Thoracic aorta (tissue), 2 donors: ENCODE results near the gene PIP5K1C. TPM values are rescaled to one million over a fixed set of nuclear protein-coding genes. Genes with fewer than 3 reads are reported as not detected.
A peak's percentile ranks its signal among the peaks of the same experiment; 100 is the strongest.

Source experiments
- ATAC-seq: fragments of 150-250 bp; one replicate; pipeline ENCODE4 v1.8.0; 2017; ENCODE audit warnings: low read depth; ENCODE audit not compliant: insufficient number of reproducible peaks, low FRiP score
- DNase-seq: peaks from one replicate; pipeline ENCODE4 v3.0.0-alpha.2; 2020; ENCODE audit warnings: low spot score
- H3K27ac ChIP-seq, 2 donors: fragments of 200-600 bp; sonication (generic); 1 replicate in 1 of 2; 2 replicates in 1 of 2; pipeline ENCODE4 v1.5.1; 2016; ENCODE audit warnings: mild to moderate bottlenecking in 2 of 2, moderate library complexity in 2 of 2
- H3K27me3 ChIP-seq: fragments of 200-600 bp; sonication (generic); replicated peaks from 2 replicates; pipeline ENCODE4 v1.6.0; 2016; ENCODE audit warnings: mild to moderate bottlenecking; ENCODE audit not compliant: insufficient read depth
- H3K36me3 ChIP-seq: fragments of 200-600 bp; sonication (generic); one replicate; pipeline ENCODE4 v1.5.1; 2016
- H3K4me1 ChIP-seq, 2 donors: fragments of 200-600 bp; sonication (generic); 1 replicate in 1 of 2; 2 replicates in 1 of 2; pipeline versions ENCODE4 v1.5.1 to v1.6.0; 2016; ENCODE audit warnings: low read depth in 2 of 2, mild to moderate bottlenecking in 1 of 2; ENCODE audit not compliant: control insufficient read depth in 1 of 2
- H3K4me3 ChIP-seq: fragments of 200-600 bp; sonication (generic); 2 replicates; pipeline ENCODE4 v1.5.1; 2016; ENCODE audit warnings: mild to moderate bottlenecking
- H3K9me3 ChIP-seq: fragments of 200-600 bp; sonication (generic); 2 replicates; pipeline ENCODE4 v1.5.1; 2016
- CTCF ChIP-seq: fragments of 200-600 bp; sonication (generic); IDR thresholded peaks from one replicate; pipeline ENCODE4 v1.5.1; 2019; ENCODE audit warnings: antibody characterized with exemption
- total RNA-seq, 2 donors: library from RNA; depleted of rRNA; stranded (reverse); fragments of >200 nt; gene quantifications; one replicate each; pipeline versions ENCODE4 v1.1.0 to v1.2.3, GENCODE V29; 2016

Gene PIP5K1C
- total RNA-seq, 2 donors from 2014 or later, result 82.6 to 84.5 TPM

GRCh38 chr19:3610745-3611717 lies 89.2 kb downstream of the PIP5K1C start:
- Histone ChIP-seq H3K27ac (peak overlapping the region; percentile 83 to 99), H3K9me3 (no peaks in the 10 kb centered on the region), H3K4me1 (peaks cover 26 to 35% of the 10 kb centered on the region in 2 donors), H3K36me3 (peaks cover 13% of the 10 kb centered on the region), H3K4me3 (no peak overlapping the region), H3K27me3 (no peaks in the 10 kb centered on the region)
- TF ChIP-seq CTCF, result no peak
- DNase-seq, result no peak
- ATAC-seq, result no peak

GRCh38 chr19:3609779-3610719 lies 90.2 kb downstream of the PIP5K1C start:
- H3K4me3 ChIP-seq, result no peak overlapping the region
- H3K9me3 ChIP-seq, result no peaks in the 10 kb centered on the region
- TF ChIP-seq CTCF, result no peak
- no peaks in the 10 kb centered on the region for H3K27me3 ChIP-seq
- H3K27ac ChIP-seq, result peak overlapping the region; percentile 83 to 99
- peaks cover 26 to 42% of the 10 kb centered on the region in 2 donors for H3K4me1 ChIP-seq
- ATAC-seq (no peak), DNase-seq (no peak)
- peaks cover 10% of the 10 kb centered on the region for H3K36me3 ChIP-seq

DNA sequence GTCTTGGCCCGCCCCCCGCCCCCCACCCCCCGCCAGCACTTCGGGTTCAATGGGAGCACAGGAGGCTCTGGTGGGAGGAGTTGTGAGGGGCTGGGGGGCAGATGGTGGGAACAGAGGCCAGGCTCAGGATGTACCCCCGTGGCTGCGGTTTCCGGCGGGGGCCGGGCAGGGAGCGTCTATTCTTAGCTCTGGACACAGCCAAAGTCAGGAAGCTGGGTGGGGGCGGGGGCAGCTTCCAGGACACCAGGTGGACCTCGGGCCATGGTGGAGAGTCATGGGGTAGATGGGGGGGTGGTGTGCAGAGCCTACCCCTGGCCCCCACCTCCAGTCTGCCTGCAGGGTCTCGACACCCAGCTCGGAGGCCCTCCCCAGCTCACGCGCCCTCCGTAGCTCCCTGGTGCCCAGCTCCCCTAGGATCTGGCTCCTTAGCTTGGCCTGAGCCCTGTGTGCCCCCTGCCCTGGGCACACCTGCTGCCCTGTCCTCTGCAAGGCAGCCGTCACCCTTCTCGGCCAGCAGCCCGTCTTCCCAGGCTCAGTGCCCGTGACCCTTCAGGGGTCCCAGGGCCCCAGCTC lies 91.4 kb downstream of the PIP5K1C start:
- Histone ChIP-seq H3K4me1 (peaks cover 33 to 53% of the 10 kb centered on the region in 2 donors), H3K27ac (peak overlapping the region; percentile 83 to 99), H3K27me3 (no peaks in the 10 kb centered on the region), H3K36me3 (peaks cover 10% of the 10 kb centered on the region), H3K4me3 (peak overlapping the region; percentile 7), H3K9me3 (no peaks in the 10 kb centered on the region)
- no peak for TF ChIP-seq CTCF
- ATAC-seq (no peak), DNase-seq (no peak)

- ATAC-seq, result no peak
- H3K4me1 ChIP-seq, result peaks cover 38 to 60% of the 10 kb centered on the region in 2 donors
- no peak for TF ChIP-seq CTCF
- no peak for DNase-seq
- no peaks in the 10 kb centered on the region for H3K9me3 ChIP-seq
- H3K36me3 ChIP-seq, result peaks cover 10% of the 10 kb centered on the region
- H3K4me3 ChIP-seq, result peak overlapping the region; percentile 87
- H3K27ac ChIP-seq, result peak overlapping the region; percentile 98 to 99
- H3K27me3 ChIP-seq, result no peaks in the 10 kb centered on the region
Observed at GRCh38 chr19:3608079-3608641, 92.1 kb downstream of the PIP5K1C start.
